Activated naive CD8-positive, alpha-beta T cell treated with anti-CD3 and anti-CD28 coated beads, Interleukin-2, amount 50 U/mL, for 24 hours (primary cell): ENCODE measurements around the gene FGD4.
A peak's percentile ranks its signal among the peaks of the same experiment; 100 is the strongest.

Experiments
- ATAC-seq: fragments of 150-1000 bp; cut with Tn5 transposase; one replicate; pipeline ENCODE4 v1.10.0; 2021
- DNase-seq: peaks from one replicate; pipeline ENCODE4 v3.0.0; 2021
- H3K27ac Mint-ChIP-seq: one replicate; pipeline ENCODE4 v1.8.0; 2021; ENCODE audit warnings: mild to moderate bottlenecking, mixed read lengths
- H3K27me3 Mint-ChIP-seq: one replicate; pipeline ENCODE4 v1.8.0; 2021; ENCODE audit warnings: mixed read lengths
- H3K36me3 Mint-ChIP-seq: one replicate; pipeline ENCODE4 v1.8.0; 2021; ENCODE audit warnings: low read depth, mixed read lengths
- H3K4me1 Mint-ChIP-seq: one replicate; pipeline ENCODE4 v1.8.0; 2021; ENCODE audit warnings: mixed read lengths
- H3K4me3 Mint-ChIP-seq: one replicate; pipeline ENCODE4 v1.8.0; 2021; ENCODE audit warnings: mild to moderate bottlenecking, moderate library complexity, mixed read lengths
- H3K9me3 Mint-ChIP-seq: one replicate; pipeline ENCODE4 v1.8.0; 2021; ENCODE audit warnings: mixed read lengths

FGD4 gene

GRCh38 chr12:32662665-32663064, 263.3 kb downstream of the FGD4 start:
- Mint-ChIP-seq H3K4me1 (peaks cover 3% of the 10 kb centered on the region), H3K9me3 (no peaks in the 10 kb centered on the region), H3K36me3 (no peaks in the 10 kb centered on the region), H3K27ac (no peak overlapping the region), H3K27me3 (peaks cover 2% of the 10 kb centered on the region), H3K4me3 (no peak overlapping the region)
- ATAC-seq (no peak), DNase-seq (no peak)

GRCh38 chr12:32666018-32666417, 266.7 kb downstream of the FGD4 start:
- Mint-ChIP-seq H3K9me3 (peaks cover 4% of the 10 kb centered on the region), H3K36me3 (no peaks in the 10 kb centered on the region), H3K27ac (no peak overlapping the region), H3K27me3 (peaks cover 2% of the 10 kb centered on the region), H3K4me3 (no peak overlapping the region), H3K4me1 (no peaks in the 10 kb centered on the region)
- ATAC-seq (no peak), DNase-seq (no peak)

GRCh38 chr12:32669584-32669983, 270.2 kb downstream of the FGD4 start:
- peaks cover 4% of the 10 kb centered on the region for H3K27me3 Mint-ChIP-seq
- ATAC-seq (no peak), DNase-seq (no peak)
- no peak overlapping the region for H3K4me3 Mint-ChIP-seq
- H3K36me3 Mint-ChIP-seq = no peaks in the 10 kb centered on the region
- no peaks in the 10 kb centered on the region for H3K4me1 Mint-ChIP-seq
- no peak overlapping the region for H3K27ac Mint-ChIP-seq
- H3K9me3 Mint-ChIP-seq = peaks cover 4% of the 10 kb centered on the region

- peaks cover 2% of the 10 kb centered on the region for H3K27me3 Mint-ChIP-seq
- H3K4me1 Mint-ChIP-seq = no peaks in the 10 kb centered on the region
- H3K9me3 Mint-ChIP-seq = peaks cover 4% of the 10 kb centered on the region
- H3K27ac Mint-ChIP-seq = no peak overlapping the region
- H3K4me3 Mint-ChIP-seq = no peak overlapping the region
- no peaks in the 10 kb centered on the region for H3K36me3 Mint-ChIP-seq
- DNase-seq = no peak
- ATAC-seq = peak; percentile 54
These were observed 272.8 kb downstream of the FGD4 start for GRCh38 chr12:32671930-32672780.

- DNase-seq = peak; percentile 90
- Mint-ChIP-seq H3K9me3 (no peaks in the 10 kb centered on the region), H3K4me1 (peaks cover 32% of the 10 kb centered on the region), H3K27me3 (no peaks in the 10 kb centered on the region), H3K36me3 (peaks cover 4% of the 10 kb centered on the region), H3K4me3 (peak within 1 kb of the TSS; percentile 94), H3K27ac (peak within 1 kb of the TSS; percentile 87)
- peak; percentile 99 for ATAC-seq
These were observed 279.9 kb downstream of the FGD4 start, which contains the start of gene DNM1L for GRCh38 chr12:32679091-32679919. TSS of gene DNM1L (plus strand) at chr12:32679301. CDS start at chr12:32679364, 63 bp downstream.

- DNase-seq = no peak
- Mint-ChIP-seq H3K4me3 (peak overlapping the region; percentile 94), H3K9me3 (no peaks in the 10 kb centered on the region), H3K4me1 (peaks cover 32% of the 10 kb centered on the region), H3K27ac (peak overlapping the region; percentile 87), H3K36me3 (peaks cover 7% of the 10 kb centered on the region), H3K27me3 (no peaks in the 10 kb centered on the region)
- ATAC-seq = no peak
These were observed 280.5 kb downstream of the FGD4 start for GRCh38 chr12:32679920-32680237.

- ATAC-seq (no peak), DNase-seq (no peak)
- Mint-ChIP-seq H3K4me3 (peak overlapping the region; percentile 94), H3K9me3 (no peaks in the 10 kb centered on the region), H3K4me1 (peaks cover 35% of the 10 kb centered on the region), H3K36me3 (peaks cover 15% of the 10 kb centered on the region), H3K27ac (no peak overlapping the region), H3K27me3 (no peaks in the 10 kb centered on the region)
These were observed 281.4 kb downstream of the FGD4 start for GRCh38 chr12:32680787-32681186.

- Mint-ChIP-seq H3K4me1 (peaks cover 36% of the 10 kb centered on the region), H3K27ac (no peak overlapping the region), H3K9me3 (no peaks in the 10 kb centered on the region), H3K27me3 (no peaks in the 10 kb centered on the region), H3K36me3 (peaks cover 17% of the 10 kb centered on the region), H3K4me3 (peak overlapping the region; percentile 94)
- DNase-seq = no peak
- ATAC-seq = no peak
These were observed 281.9 kb downstream of the FGD4 start for GRCh38 chr12:32681272-32681671.

GRCh38 chr12:32686340-32686739, 287.0 kb downstream of the FGD4 start:
- peaks cover 31% of the 10 kb centered on the region for H3K4me1 Mint-ChIP-seq
- H3K27me3 Mint-ChIP-seq = no peaks in the 10 kb centered on the region
- H3K27ac Mint-ChIP-seq = no peak overlapping the region
- DNase-seq (no peak), ATAC-seq (no peak)
- no peak overlapping the region for H3K4me3 Mint-ChIP-seq
- H3K9me3 Mint-ChIP-seq = no peaks in the 10 kb centered on the region
- peaks cover 28% of the 10 kb centered on the region for H3K36me3 Mint-ChIP-seq

GRCh38 chr12:32688786-32689185, 289.4 kb downstream of the FGD4 start:
- no peak overlapping the region for H3K4me3 Mint-ChIP-seq
- H3K9me3 Mint-ChIP-seq = no peaks in the 10 kb centered on the region
- no peak for ATAC-seq
- peaks cover 32% of the 10 kb centered on the region for H3K36me3 Mint-ChIP-seq
- H3K27me3 Mint-ChIP-seq = no peaks in the 10 kb centered on the region
- no peak for DNase-seq
- H3K27ac Mint-ChIP-seq = no peak overlapping the region
- H3K4me1 Mint-ChIP-seq = peaks cover 37% of the 10 kb centered on the region

GRCh38 chr12:32690927-32691326, 291.6 kb downstream of the FGD4 start:
- ATAC-seq (no peak), DNase-seq (no peak)
- no peaks in the 10 kb centered on the region for H3K27me3 Mint-ChIP-seq
- peaks cover 34% of the 10 kb centered on the region for H3K4me1 Mint-ChIP-seq
- H3K9me3 Mint-ChIP-seq = no peaks in the 10 kb centered on the region
- H3K36me3 Mint-ChIP-seq = peaks cover 31% of the 10 kb centered on the region
- no peak overlapping the region for H3K4me3 Mint-ChIP-seq
- no peak overlapping the region for H3K27ac Mint-ChIP-seq

- peaks cover 24% of the 10 kb centered on the region for H3K36me3 Mint-ChIP-seq
- no peaks in the 10 kb centered on the region for H3K9me3 Mint-ChIP-seq
- peaks cover 33% of the 10 kb centered on the region for H3K4me1 Mint-ChIP-seq
- peak overlapping the region; percentile 11 for H3K27ac Mint-ChIP-seq
- DNase-seq (no peak), ATAC-seq (peak; percentile 71)
- no peak overlapping the region for H3K4me3 Mint-ChIP-seq
- no peaks in the 10 kb centered on the region for H3K27me3 Mint-ChIP-seq
These were observed 293.0 kb downstream of the FGD4 start for GRCh38 chr12:32692358-32692757.

GRCh38 chr12:32693036-32693435, 293.7 kb downstream of the FGD4 start:
- DNase-seq (no peak), ATAC-seq (no peak)
- no peaks in the 10 kb centered on the region for H3K9me3 Mint-ChIP-seq
- peaks cover 33% of the 10 kb centered on the region for H3K4me1 Mint-ChIP-seq
- peaks cover 24% of the 10 kb centered on the region for H3K36me3 Mint-ChIP-seq
- no peak overlapping the region for H3K4me3 Mint-ChIP-seq
- no peaks in the 10 kb centered on the region for H3K27me3 Mint-ChIP-seq
- H3K27ac Mint-ChIP-seq = no peak overlapping the region
